CMK (cell line): ENCODE results near the gene TMED5.
"Not testable (repeated sequence)": the region's sequence is repeated elsewhere in the genome, so short reads cannot be mapped to it uniquely, and the experiment has no call there.

Source experiments
- DNase-seq: peaks from one replicate; pipeline ENCODE4 v3.0.0-alpha.2; 2010; ENCODE audit warnings: low read depth

The TMED5 gene

DNA sequence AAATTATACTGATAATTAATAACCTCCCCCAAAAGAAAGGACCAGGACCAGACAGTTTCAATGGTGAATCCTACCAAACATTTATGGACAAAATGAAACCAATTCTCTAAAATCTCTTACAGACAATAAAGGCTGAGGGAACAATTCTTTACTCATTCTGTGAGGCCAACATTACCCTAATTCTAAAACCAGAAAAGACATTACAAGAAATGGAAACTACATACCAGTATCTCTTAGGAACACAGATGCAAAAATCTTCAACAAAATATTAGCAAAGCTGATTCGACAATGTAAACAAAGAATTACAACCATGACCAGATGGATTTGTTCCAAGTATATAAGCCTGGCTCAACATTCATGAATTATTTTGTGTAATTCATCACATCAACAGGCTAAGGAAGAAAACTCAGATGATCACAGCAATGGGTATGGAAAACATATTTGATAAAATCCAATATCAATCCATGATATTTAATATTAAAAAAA lies 8.6 kb downstream of the TMED5 start:
- no peak for DNase-seq

DNA sequence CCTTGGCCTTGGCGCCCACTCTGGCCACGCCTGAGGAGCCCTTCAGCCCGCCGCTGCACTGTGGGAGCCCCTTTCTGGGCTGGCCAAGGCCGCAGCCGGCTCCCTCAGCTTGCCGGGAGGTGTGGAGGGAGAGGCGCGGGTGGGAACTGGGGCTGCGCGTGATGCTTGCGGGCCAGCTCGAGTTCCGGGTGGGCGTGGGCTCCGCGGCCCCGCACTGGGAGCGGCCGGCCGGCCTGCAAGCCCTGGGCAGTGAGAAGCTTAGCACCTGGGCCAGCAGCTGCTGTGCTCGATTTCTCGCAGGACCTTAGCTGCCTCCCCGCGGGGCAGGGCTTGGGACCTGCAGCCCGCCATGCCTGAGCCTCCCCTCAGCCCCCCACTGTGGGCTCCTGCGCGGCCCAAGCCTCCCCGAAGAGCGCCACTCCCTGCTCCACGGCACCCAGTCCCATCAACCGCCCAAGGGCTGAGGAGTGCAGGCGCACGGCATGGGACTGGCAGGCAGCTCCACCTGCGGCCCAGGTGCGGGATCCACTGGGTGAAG lies 10.0 kb downstream of the TMED5 start:
- not testable (repeated sequence) for DNase-seq

DNA sequence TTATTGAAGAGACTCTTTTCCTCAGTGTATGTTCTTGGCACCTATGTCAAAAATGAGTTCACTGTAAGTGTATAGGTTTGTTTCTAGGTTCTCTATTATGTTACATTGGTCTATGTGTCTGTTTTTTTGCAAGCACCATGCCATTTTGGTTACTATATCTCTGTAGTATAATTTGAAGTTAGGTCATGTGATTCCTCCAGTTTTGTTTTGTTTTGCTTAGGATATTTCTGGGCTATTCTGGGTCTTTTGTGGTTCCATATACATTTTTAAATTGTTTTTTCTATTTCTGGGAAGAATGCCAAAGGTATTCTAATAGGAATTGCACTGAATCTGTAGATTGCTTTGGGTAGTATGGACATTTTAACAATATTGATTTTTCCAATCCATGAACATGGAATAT lies 13.2 kb downstream of the TMED5 start:
- DNase-seq = no peak

DNA sequence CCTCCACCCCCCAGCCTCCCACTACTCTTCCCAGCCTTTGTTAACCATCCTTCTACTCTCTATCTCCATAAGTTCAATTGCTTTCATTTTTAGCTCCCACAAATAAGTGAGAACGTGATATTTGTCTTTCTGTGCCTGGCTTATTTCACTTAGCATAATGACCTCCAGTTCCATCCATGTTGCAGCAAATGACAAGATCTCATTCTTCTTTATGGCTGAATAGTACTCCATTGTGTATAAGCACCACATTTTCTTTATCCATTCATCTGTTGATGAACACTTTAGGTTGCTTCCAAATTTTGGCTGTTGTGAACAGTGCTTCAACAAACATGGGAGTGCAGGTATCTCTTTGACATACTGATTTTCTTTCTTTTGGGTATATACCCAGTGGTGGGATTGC lies 14.3 kb downstream of the TMED5 start:
- not testable (repeated sequence) for DNase-seq

DNA sequence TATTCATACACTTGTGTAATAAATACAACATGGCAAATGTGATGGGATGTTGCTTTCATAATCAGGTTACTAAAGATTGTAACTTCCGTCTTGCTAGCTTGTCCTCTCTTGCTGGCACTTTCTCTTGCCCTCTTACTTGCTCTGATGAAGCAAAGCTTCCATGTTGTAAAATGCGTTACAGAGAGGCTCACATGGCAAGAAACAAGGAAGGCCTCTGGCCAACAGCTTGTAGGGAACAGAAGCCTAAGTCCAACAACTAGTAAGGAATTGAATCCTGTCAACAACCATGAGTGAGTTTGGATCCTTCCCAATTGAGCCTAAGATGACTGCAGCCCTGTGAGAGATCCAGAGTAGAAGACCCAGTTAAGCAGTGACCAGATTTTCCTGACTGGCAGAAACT lies 15.4 kb downstream of the TMED5 start:
- DNase-seq = no peak

DNA sequence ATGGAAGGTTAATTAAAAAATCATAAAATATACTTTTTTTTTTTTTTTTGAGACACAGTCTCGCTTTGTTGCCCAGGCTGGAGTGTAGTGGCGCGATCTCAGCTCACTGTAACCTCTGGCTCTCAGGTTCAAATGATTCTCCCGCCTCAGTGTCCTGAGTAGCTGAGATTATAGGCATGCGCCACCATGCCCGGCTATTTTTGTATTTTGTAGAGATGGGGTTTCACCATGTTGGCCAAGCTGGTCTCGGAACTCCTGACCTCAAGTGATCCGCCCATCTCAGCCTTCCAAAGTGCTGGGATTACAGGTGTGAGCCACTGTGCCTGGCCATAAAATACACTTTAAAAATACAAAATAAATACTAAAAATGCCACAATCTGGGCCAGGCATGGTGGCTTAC lies 16.9 kb downstream of the TMED5 start:
- DNase-seq = not testable (repeated sequence)

DNA sequence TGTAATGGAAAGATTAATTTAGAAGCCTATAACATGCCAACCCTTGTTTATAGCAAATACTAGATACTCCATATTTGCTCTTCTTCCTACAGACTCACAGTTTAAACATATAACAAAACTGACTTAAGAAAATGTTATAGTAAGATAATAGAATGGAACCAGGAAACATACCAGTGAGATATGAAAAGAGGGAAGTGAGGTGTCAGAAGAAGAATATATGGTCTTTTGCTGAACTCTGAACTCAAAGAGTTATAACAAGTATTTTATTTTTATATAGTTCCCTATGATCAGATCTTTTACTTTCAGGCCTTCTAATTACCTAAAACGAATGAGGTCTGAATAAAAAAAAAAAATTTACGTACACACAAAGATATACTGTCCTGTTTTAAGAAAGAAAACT lies 20.9 kb downstream of the TMED5 start:
- DNase-seq = no peak

DNA sequence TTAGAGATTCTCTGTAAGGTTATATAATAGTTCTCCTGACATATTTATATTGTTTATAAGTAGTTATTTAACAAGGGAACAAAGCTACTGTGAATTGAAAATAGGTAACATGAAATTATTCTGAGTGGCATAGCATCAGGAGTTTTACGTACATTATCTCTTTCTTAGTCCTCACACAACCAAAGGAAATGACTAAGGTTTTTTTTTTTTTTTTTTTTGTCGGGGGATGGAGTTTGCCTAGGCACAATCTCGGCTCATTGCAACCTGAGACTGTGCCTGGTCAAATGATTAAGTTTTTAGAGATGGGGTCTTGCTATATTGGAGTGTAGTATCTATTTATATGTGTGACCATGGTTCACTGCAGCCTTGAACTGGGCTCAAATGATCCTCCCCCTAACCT lies 24.9 kb downstream of the TMED5 start:
- DNase-seq = no peak

DNA sequence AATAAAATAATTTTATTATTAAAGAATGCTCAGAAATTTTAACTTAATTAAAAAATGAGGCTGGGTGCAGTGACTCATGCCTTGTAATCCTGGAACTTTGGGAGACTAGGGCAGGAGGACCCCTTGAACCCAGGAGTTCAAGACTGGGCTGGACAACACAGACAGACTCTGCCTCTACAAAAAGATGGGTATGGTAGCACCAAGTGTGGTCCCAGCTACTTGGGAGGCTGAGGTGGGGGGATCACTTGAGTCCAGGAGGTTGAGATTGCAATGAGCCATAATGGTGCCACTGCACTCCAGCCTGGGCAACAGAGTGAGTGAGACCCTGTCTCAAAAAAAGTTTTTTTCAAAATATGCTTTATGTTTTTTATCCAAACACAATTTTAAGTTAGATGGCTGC lies 25.3 kb downstream of the TMED5 start:
- DNase-seq = no peak

DNA sequence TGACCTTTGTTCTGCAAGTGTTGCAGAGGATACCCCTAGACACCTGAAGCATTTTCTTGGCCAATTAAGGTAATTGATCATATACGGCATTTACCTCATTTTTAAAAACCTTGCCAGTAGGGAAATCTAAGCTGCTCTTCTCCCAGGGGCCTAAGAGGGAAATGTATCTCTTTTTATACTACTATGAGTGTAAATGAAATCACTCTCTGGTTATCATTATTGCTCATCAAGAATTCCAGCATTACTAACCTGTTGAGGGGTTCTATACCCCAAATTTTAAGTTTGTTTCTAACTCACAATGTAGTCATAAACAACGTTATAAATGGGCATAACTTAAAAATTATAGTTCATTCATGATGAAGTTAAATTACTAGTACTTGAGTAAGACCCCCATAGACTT lies 27.4 kb downstream of the TMED5 start:
- DNase-seq = no peak

DNA sequence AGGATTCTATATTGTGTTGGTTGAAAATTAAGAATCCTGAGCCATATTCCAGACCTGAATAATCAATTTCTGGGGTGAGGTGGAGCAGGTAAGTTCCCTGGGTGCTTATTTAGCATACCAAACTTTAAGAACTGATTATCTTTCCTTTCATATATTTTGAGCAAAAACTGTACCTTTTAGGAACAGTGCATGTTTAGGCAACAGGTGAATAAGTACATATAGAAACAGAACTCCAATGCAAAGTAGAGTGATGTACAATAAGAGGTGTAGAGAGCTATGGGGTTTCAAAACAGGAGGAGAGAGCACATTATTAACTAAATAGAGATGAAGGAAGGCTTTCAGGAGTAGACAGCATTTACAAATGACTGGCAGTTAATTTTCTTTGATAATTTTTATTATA lies 28.7 kb downstream of the TMED5 start:
- DNase-seq = no peak

DNA sequence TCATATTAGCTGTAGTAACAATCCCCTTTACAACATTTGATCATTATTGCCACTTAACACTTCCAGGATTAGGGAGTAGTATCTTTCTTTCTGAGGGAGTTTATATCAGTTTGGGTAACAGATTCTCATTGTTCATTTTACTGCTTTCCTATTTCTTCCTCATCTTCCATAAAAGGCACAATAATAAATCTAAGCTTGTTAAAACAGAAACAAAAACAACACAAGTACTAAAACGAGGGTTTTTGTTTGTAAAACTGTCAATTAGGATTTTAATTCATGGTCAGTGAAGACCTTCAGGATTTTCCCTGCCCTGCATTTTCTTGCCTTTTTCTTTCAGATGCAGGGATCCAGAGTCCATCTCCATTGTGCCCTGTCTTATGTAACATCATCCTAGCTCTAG lies 29.5 kb downstream of the TMED5 start:
- DNase-seq = no peak

DNA sequence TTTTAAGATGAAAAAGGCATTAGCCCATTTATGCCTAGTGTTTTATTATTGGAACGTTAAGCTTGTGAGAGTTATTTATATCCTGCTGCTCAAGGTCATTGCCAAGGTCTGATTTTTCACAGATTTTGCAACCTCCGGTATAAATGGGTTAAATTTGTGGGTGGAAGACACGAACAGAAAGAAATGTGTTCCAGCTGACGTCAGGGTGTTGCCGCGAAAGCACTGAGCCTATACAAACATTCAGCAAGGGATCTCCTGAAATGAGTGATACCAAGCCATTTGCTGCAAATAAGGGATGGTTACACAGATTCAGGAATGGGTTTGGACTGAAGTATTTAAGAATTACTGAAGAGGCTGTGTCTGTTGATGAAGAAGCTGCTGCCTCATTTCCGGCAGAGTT lies 32.2 kb downstream of the TMED5 start:
- DNase-seq = no peak

DNA sequence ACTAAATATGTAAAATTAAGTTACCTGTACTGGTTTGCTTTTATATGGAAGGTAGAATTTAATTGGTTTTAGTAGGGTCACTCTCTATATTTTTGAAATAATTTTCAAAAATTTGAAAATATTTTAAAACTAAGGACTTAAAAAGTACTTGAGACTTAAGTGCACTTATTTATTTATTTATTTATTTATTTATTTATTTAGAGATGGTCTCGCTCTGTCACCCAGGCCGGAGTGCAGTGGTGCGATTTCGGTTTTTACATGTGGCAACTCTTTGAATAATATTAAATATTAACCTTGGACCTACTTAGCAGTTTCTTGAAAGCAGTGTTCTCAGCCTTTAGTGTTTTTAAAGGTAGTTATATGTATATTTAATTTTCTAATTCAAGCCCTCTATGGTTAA lies 36.4 kb downstream of the TMED5 start:
- DNase-seq = no peak

DNA sequence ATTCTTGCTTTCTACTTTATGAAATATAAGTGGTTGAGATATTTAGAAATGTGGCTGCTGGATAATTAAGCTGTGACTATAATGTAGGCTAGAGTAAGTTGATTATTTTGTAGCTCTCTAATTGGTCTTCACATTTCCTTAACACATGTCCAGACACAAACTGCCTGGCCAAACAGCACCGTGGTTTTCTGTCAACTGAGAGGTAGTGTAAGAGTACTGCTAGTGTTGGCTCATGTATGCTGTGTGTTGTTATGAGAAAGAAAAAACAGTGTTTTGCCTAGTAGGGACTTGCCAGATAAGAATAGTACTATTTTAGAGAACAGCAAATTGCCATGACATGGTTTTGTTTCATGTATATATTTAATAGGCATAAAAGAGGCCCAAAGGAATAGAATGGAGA lies 37.1 kb downstream of the TMED5 start:
- DNase-seq = no peak

DNA sequence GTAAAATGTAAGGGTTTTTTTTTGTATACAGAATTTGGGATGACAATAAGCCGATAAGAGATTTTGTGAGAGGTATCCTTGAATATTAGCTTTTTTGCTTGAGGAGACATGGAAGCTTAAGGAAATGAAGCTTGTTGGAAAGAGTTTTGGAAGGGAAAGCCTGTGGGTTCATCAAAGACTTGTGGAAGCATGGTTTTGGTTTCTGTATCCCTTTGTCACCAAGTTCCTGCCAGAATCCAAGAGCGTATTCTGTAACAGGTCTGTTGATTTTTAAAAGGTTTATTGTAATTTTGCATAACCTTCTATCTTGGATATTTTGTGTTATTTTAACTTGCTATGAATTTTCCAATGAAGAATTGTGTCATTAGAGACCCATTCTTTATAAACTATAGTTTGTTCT lies 38.1 kb downstream of the TMED5 start:
- no peak for DNase-seq

DNA sequence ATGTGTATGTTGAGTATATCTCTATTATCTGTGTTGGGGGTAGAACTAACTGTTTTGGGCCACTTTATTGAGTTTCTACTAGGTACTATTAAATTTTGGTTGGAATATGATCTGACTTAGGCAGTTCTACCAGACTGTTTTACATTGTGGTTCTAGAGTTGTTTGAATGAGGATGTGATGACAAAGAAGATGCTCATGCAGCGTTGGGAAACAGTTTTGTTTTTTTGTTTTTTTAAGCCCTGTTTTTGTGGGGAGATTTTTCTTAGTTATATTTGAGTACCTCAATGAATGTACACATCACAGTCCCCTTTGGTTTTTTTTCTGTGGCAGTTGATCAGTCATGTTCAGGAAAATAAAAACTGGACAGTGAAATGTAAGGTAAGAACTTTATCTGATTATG lies 40.1 kb downstream of the TMED5 start:
- DNase-seq = no peak

DNA sequence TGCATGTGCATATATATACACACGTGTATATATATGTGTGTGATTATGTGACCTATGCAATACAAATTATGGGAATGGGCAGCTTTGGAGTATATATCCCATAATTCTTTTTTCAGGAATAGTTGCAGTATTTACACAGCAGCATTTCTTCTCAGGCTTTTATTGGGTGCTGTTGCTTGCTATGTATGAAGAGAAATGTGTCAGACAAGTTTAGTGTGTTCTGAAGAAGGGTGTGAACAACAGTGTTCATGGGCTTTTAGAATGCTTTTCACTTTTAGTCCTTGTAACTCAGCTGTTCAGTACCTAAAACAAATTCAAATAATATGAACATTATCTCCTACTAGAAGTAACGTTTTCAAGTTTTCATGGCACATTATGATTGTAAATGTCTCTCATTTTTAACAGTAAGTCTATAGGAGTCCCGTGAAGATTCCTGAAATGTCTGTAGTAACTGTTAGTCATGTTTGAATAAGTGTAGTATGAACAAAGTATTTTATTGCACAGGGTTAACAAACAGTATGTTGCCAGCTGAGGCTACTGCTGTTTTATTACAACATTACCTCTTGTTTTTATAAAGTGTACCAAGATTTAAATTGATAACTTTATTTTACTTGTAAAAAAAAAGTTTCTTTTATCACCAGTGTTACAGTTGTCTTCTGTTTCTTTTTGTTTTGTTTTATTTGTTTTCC lies 42.5 kb downstream of the TMED5 start:
- DNase-seq = no peak

DNA sequence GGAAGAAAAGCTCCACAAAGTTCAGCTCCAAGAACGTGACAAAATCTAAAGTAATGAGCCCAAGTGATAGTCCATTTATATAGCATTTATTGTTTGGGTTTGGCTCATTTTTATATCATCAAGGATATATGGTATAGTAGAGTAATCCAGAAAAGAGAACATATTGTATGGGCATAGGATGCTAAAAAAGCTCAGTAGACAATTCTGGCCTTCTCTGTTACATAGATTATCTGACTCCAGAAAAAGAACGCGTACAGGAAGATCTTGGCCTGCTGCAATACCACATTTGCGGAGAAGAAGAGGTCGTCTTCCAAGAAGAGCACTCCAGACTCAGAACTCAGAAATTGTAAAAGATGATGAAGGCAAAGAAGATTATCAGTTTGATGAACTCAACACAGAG lies 43.8 kb downstream of the TMED5 start:
- no peak for DNase-seq

DNA sequence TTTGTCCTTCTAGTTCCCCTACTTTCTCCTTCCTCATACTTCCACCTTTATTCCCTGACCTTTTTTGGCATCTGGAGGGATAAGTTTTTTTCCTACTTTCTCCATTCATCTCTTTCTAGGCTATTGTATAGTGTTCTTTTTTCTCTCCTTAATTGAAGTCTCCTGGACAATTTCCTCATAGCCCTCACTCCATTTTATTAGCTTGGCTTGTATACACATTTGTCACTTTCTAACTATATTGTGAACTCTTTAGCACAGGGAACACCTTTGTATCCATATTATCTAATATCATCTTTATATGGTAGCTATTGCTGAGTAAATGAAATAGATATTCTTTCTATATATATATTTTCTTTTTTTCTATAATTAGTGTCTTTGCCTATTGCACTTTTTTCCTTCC lies 47.6 kb downstream of the TMED5 start:
- no peak for DNase-seq

DNA sequence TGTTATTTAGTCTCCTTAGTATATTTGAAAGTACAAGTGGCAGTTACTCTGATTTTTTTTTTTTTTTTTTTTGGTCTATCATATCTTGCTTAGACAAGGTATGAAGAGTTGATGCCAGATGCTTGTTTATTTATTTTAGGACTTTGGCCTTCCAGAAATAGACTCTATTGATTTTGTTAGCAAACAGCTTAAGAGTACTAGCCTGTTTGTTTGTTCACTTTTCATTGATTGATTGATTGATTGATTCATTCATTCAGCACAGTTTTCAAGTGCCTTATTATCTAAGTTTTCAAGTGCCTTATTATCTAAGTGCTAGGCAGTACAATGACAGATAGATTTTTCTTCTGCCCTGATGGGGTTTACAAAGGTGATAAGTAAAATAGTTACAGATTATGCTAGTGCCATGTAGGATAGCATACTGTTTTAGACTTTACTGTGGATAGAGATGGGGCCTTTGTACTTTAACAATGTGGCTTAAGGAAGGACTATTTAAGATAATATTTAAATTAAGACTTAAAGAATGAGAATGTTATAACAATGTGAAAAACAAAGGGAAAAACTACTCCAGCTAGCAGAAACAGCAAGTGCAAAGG lies 50.6 kb downstream of the TMED5 start:
- no peak for DNase-seq

DNA sequence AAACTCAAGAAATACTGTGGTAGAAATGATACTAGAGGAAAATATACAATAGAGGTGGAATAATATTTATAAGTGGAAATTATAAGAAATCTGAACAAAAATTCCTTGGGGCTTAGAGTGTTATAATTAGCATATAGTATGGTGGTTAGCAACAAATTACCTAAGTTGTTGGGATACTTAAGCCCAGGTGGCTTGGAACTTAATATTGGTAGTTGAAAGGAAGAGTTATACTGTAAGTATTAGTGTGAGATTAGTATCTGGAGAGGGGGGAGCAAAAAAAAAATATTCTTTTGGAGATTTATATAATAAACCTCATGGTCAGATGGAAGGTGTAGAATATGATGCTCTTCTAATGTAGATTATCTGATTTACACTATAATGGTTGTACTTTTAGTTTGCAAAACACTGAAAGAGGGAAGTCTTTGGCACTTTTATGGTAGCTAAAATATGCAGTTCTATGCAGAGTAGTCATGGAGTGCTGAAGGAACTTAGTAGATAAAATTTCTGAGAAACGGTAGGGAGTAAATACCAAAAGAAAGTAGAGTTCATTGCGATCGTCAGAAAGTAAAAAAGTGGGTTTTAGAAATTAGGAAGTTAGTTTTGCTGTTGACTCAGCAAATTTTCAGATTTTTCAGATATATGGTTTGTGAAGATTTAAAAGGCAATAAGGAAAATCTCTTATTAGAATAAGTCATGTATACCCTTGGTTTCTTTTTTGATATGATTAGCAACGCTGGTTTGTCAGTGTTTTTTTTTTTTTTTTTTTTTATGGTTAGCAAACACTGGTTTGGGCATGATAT lies 55.5 kb downstream of the TMED5 start:
- no peak for DNase-seq

DNA sequence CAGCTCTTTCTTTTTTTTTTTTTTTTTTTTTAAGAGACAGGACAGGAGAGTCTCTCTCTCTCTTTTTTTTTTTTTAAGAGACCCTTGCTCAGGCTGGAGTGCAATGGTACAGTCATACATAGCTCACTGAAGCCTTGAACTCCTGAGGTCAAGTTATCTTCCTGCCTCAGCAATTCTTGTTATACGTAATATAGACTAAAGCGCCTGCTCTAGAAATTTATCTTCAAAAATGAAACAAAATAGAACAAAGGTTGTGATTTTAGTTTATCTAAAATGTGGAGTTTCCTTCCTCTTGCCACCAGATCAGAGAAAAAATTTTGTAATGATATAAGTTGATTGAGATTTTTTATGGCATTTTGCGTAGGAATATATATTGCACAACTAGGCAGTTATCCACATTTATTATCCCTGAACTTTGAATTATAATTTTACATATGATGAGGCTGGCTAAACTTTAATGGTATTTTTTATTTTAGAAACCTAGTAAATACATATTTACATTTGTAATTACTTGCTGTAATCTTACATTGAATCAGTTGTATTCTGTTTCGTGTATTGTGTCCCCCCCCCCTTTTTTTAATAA lies 56.9 kb downstream of the TMED5 start:
- DNase-seq = no peak
